ENCODE measurements around the gene DENND11.
A peak's percentile ranks its signal among the peaks of the same experiment; 100 is the strongest.

Gene DENND11

GRCh38 chr7:141685285-141686023 is 16.5 kb downstream of the DENND11 start:
- in situ Hi-C loops (cut with MboI; ENCODE audit: low sequenced_read_pairs), result no loop called here
- H3K4me1 ChIP-seq, result no peaks in the 10 kb centered on the region

GRCh38 chr7:141679014-141679413 is 23.0 kb downstream of the DENND11 start:
- Histone ChIP-seq H3K27me3 (ENCODE audit: low read depth) (no peaks in the 10 kb centered on the region), H3K36me3 (replicated peaks) (peaks cover 6% of the 10 kb centered on the region; the same call in 1 of the 2 replicates), H3K9me3 (no peaks in the 10 kb centered on the region), H3K4me3 (no peak overlapping the region), H3K4me1 (no peaks in the 10 kb centered on the region)
- in situ Hi-C loops (cut with MboI; ENCODE audit: low sequenced_read_pairs), result no loop called here
- no peak for DNase-seq (ENCODE audit: low spot score in 2 of 2)

More at GRCh38 chr7:141685285-141686023, 16.5 kb downstream of the DENND11 start:
- H3K27me3 ChIP-seq (ENCODE audit: low read depth), result no peaks in the 10 kb centered on the region
- no peak overlapping the region for H3K4me3 ChIP-seq
- H3K9me3 ChIP-seq, result no peaks in the 10 kb centered on the region
- no peak for DNase-seq (ENCODE audit: low spot score in 2 of 2)
- no peaks in the 10 kb centered on the region for H3K36me3 ChIP-seq (replicated peaks)

GRCh38 chr7:141676618-141677017 is 25.3 kb downstream of the DENND11 start:
- Histone ChIP-seq H3K9me3 (no peaks in the 10 kb centered on the region), H3K4me1 (no peaks in the 10 kb centered on the region), H3K27me3 (ENCODE audit: low read depth) (no peaks in the 10 kb centered on the region), H3K36me3 (replicated peaks) (peaks cover 6% of the 10 kb centered on the region; the same call in 1 of the 2 replicates), H3K4me3 (no peak overlapping the region)
- in situ Hi-C loops (cut with MboI; ENCODE audit: low sequenced_read_pairs), result no loop called here
- no peak for DNase-seq (ENCODE audit: low spot score in 2 of 2)

- Histone ChIP-seq H3K27me3 (ENCODE audit: low read depth) (no peaks in the 10 kb centered on the region), H3K4me3 (no peak overlapping the region), H3K4me1 (no peaks in the 10 kb centered on the region), H3K36me3 (replicated peaks) (peaks cover 6% of the 10 kb centered on the region; the same call in 1 of the 2 replicates), H3K9me3 (no peaks in the 10 kb centered on the region)
- DNase-seq (ENCODE audit: low spot score in 2 of 2), result no peak
- in situ Hi-C loops (cut with MboI; ENCODE audit: low sequenced_read_pairs), result no loop called here
Measured at GRCh38 chr7:141675436-141676215, 26.3 kb downstream of the DENND11 start.

- Histone ChIP-seq H3K4me3 (no peak overlapping the region), H3K36me3 (replicated peaks) (peaks cover under 1% of the 10 kb centered on the region; the same call in 1 of the 2 replicates), H3K4me1 (no peaks in the 10 kb centered on the region), H3K9me3 (no peaks in the 10 kb centered on the region), H3K27me3 (ENCODE audit: low read depth) (no peaks in the 10 kb centered on the region)
- in situ Hi-C loops (cut with MboI; ENCODE audit: low sequenced_read_pairs), result no loop called here
- peak in 1 of 2 experiments; percentile 47 for DNase-seq (ENCODE audit: low spot score in 2 of 2)
Measured at GRCh38 chr7:141674702-141675101, 27.3 kb downstream of the DENND11 start.

- H3K9me3 ChIP-seq, result no peaks in the 10 kb centered on the region
- no peaks in the 10 kb centered on the region for H3K27me3 ChIP-seq (ENCODE audit: low read depth)
- no peaks in the 10 kb centered on the region for H3K4me1 ChIP-seq
- DNase-seq (ENCODE audit: low spot score in 2 of 2), result no peak
- H3K36me3 ChIP-seq (replicated peaks), result no peaks in the 10 kb centered on the region
- in situ Hi-C loops (cut with MboI; ENCODE audit: low sequenced_read_pairs), result no loop called here
- no peak overlapping the region for H3K4me3 ChIP-seq
Measured at GRCh38 chr7:141674171-141674671, 27.7 kb downstream of the DENND11 start.

- H3K4me1 ChIP-seq, result no peaks in the 10 kb centered on the region
- H3K4me3 ChIP-seq, result no peak overlapping the region
- DNase-seq (ENCODE audit: low spot score in 2 of 2), result no peak
- no peaks in the 10 kb centered on the region for H3K27me3 ChIP-seq (ENCODE audit: low read depth)
- H3K9me3 ChIP-seq, result no peaks in the 10 kb centered on the region
- in situ Hi-C loops (cut with MboI; ENCODE audit: low sequenced_read_pairs), result no loop called here
- H3K36me3 ChIP-seq (replicated peaks), result no peaks in the 10 kb centered on the region
Measured at GRCh38 chr7:141673346-141673745, 28.6 kb downstream of the DENND11 start.

- H3K4me3 ChIP-seq, result no peak overlapping the region
- no peaks in the 10 kb centered on the region for H3K36me3 ChIP-seq (replicated peaks)
- H3K9me3 ChIP-seq, result no peaks in the 10 kb centered on the region
- no peak for DNase-seq (ENCODE audit: low spot score in 2 of 2)
- no peaks in the 10 kb centered on the region for H3K27me3 ChIP-seq (ENCODE audit: low read depth)
- H3K4me1 ChIP-seq, result no peaks in the 10 kb centered on the region
- in situ Hi-C loops (cut with MboI; ENCODE audit: low sequenced_read_pairs), result no loop called here
Measured at GRCh38 chr7:141671705-141672496, 30.1 kb downstream of the DENND11 start.

- no peak for DNase-seq (ENCODE audit: low spot score in 2 of 2)
- Histone ChIP-seq H3K36me3 (replicated peaks) (peaks cover 3% of the 10 kb centered on the region), H3K4me3 (no peak overlapping the region), H3K9me3 (no peaks in the 10 kb centered on the region), H3K4me1 (no peaks in the 10 kb centered on the region), H3K27me3 (ENCODE audit: low read depth) (no peaks in the 10 kb centered on the region)
- in situ Hi-C loops (cut with MboI; ENCODE audit: low sequenced_read_pairs), result no loop called here
Measured at GRCh38 chr7:141668853-141669252, 33.1 kb downstream of the DENND11 start.

GRCh38 chr7:141666071-141666470 is 35.9 kb downstream of the DENND11 start:
- no peak for DNase-seq (ENCODE audit: low spot score in 2 of 2)
- H3K4me1 ChIP-seq, result no peaks in the 10 kb centered on the region
- H3K9me3 ChIP-seq, result no peaks in the 10 kb centered on the region
- H3K36me3 ChIP-seq (replicated peaks), result peaks cover 7% of the 10 kb centered on the region
- in situ Hi-C loops (cut with MboI; ENCODE audit: low sequenced_read_pairs), result no loop called here
- H3K27me3 ChIP-seq (ENCODE audit: low read depth), result no peaks in the 10 kb centered on the region
- H3K4me3 ChIP-seq, result no peak overlapping the region

- Histone ChIP-seq H3K9me3 (no peaks in the 10 kb centered on the region), H3K4me3 (no peak overlapping the region), H3K36me3 (replicated peaks) (peaks cover 7% of the 10 kb centered on the region), H3K27me3 (ENCODE audit: low read depth) (no peaks in the 10 kb centered on the region), H3K4me1 (no peaks in the 10 kb centered on the region)
- DNase-seq (ENCODE audit: low spot score in 2 of 2), result no peak
- in situ Hi-C loops (cut with MboI; ENCODE audit: low sequenced_read_pairs), result no loop called here
Measured at GRCh38 chr7:141665208-141666035, 36.5 kb downstream of the DENND11 start.

GRCh38 chr7:141664450-141664849 is 37.5 kb downstream of the DENND11 start:
- H3K27me3 ChIP-seq (ENCODE audit: low read depth), result no peaks in the 10 kb centered on the region
- DNase-seq (ENCODE audit: low spot score in 2 of 2), result no peak
- no peaks in the 10 kb centered on the region for H3K9me3 ChIP-seq
- no peak overlapping the region for H3K4me3 ChIP-seq
- H3K4me1 ChIP-seq, result no peaks in the 10 kb centered on the region
- in situ Hi-C loops (cut with MboI; ENCODE audit: low sequenced_read_pairs), result no loop called here
- peaks cover 7% of the 10 kb centered on the region for H3K36me3 ChIP-seq (replicated peaks)

Data from HAP-1 (cell line).